Glutamatergic neuron (in vitro differentiated cells): ENCODE data around the gene GDI2. TPM values are rescaled to one million over a fixed set of nuclear protein-coding genes. Genes with fewer than 3 reads are reported as not detected.

Source experiments
- DNase-seq: peaks from one replicate; pipeline ENCODE4 v3.0.0; 2022
- H3K27ac Mint-ChIP-seq: one replicate; pipeline ENCODE4 v1.8.0; 2020; ENCODE audit warnings: mild to moderate bottlenecking, mixed read lengths, inconsistent platforms; ENCODE audit not compliant: unreplicated experiment
- H3K27me3 Mint-ChIP-seq: one replicate; pipeline ENCODE4 v1.8.0; 2020; ENCODE audit warnings: mild to moderate bottlenecking, moderate library complexity, mixed read lengths, inconsistent platforms; ENCODE audit not compliant: unreplicated experiment
- H3K36me3 Mint-ChIP-seq: one replicate; pipeline ENCODE4 v1.8.0; 2020; ENCODE audit warnings: mild to moderate bottlenecking, mixed read lengths, inconsistent platforms; ENCODE audit not compliant: unreplicated experiment
- H3K4me1 Mint-ChIP-seq: one replicate; pipeline ENCODE4 v1.8.0; 2020; ENCODE audit warnings: mild to moderate bottlenecking, low read depth, mixed read lengths, inconsistent platforms; ENCODE audit not compliant: unreplicated experiment
- H3K4me3 Mint-ChIP-seq: one replicate; pipeline ENCODE4 v1.8.0; 2020; ENCODE audit warnings: mild to moderate bottlenecking, mixed read lengths, inconsistent platforms; ENCODE audit not compliant: unreplicated experiment
- H3K9me3 Mint-ChIP-seq: one replicate; pipeline ENCODE4 v1.8.0; 2020; ENCODE audit warnings: mild to moderate bottlenecking, moderate library complexity, mixed read lengths, inconsistent platforms; ENCODE audit not compliant: unreplicated experiment
- CTCF ChIP-seq: fragments of 200-600 bp; sonication (generic); IDR thresholded peaks from one replicate; pipeline ENCODE4 v1.5.0; 2021; ENCODE audit not compliant: partially characterized antibody, unreplicated experiment
- total RNA-seq: library from RNA; stranded (reverse); fragmentation: NEBNext Ultra II Directional; extraction: Animal tissue kit (Norgen Biotek cat#: 25700); gene quantifications from one replicate; pipeline ENCODE4 v1.2.1, GENCODE V29; 2021; ENCODE audit not compliant: unreplicated experiment

Gene GDI2
- total RNA-seq, 1 donor from 2014 or later: 294 TPM

GRCh38 chr10:5731559-5731958 lies 81.7 kb downstream of the GDI2 start:
- DNase-seq: no peak
- Mint-ChIP-seq H3K36me3 (no peaks in the 10 kb centered on the region), H3K4me3 (no peak overlapping the region), H3K27me3 (no peaks in the 10 kb centered on the region), H3K4me1 (no peaks in the 10 kb centered on the region), H3K9me3 (peaks cover 1% of the 10 kb centered on the region), H3K27ac (no peak overlapping the region)
- no peak for TF ChIP-seq CTCF

- Mint-ChIP-seq H3K27ac (no peak overlapping the region), H3K27me3 (no peaks in the 10 kb centered on the region), H3K4me3 (no peak overlapping the region), H3K4me1 (no peaks in the 10 kb centered on the region), H3K9me3 (no peaks in the 10 kb centered on the region), H3K36me3 (no peaks in the 10 kb centered on the region)
- no peak for DNase-seq
- no peak for TF ChIP-seq CTCF
These were observed 82.5 kb downstream of the GDI2 start for GRCh38 chr10:5730766-5731165.

- peaks cover 1% of the 10 kb centered on the region for H3K4me1 Mint-ChIP-seq
- H3K4me3 Mint-ChIP-seq: no peak overlapping the region
These were observed 89.5 kb downstream of the GDI2 start for GRCh38 chr10:5723692-5724091.

GRCh38 chr10:5720182-5720581 lies 93.1 kb downstream of the GDI2 start:
- no peak for DNase-seq
- Mint-ChIP-seq H3K4me3 (no peak overlapping the region), H3K9me3 (no peaks in the 10 kb centered on the region), H3K36me3 (no peaks in the 10 kb centered on the region), H3K27ac (no peak overlapping the region), H3K27me3 (no peaks in the 10 kb centered on the region), H3K4me1 (peaks cover 1% of the 10 kb centered on the region)
- no peak for TF ChIP-seq CTCF

More at GRCh38 chr10:5723692-5724091, 89.5 kb downstream of the GDI2 start:
- Mint-ChIP-seq H3K36me3 (no peaks in the 10 kb centered on the region), H3K27ac (no peak overlapping the region), H3K9me3 (no peaks in the 10 kb centered on the region), H3K27me3 (no peaks in the 10 kb centered on the region)
- TF ChIP-seq CTCF: no peak
- no peak for DNase-seq

GRCh38 chr10:5719546-5719945 lies 93.7 kb downstream of the GDI2 start:
- H3K36me3 Mint-ChIP-seq: no peaks in the 10 kb centered on the region

More at GRCh38 chr10:5719546-5719945, 93.7 kb downstream of the GDI2 start:
- Mint-ChIP-seq H3K4me3 (no peak overlapping the region), H3K27ac (no peak overlapping the region), H3K9me3 (no peaks in the 10 kb centered on the region), H3K27me3 (peaks cover 2% of the 10 kb centered on the region), H3K4me1 (peaks cover 1% of the 10 kb centered on the region)
- no peak for DNase-seq
- TF ChIP-seq CTCF: no peak

Other genes starting within 250 kb of the GDI2 start
- gene ASB13, start 146.8 kb downstream of the GDI2 start, total RNA-seq: 13.9 TPM
- gene TASOR2, start 128.6 kb downstream of the GDI2 start, total RNA-seq: 57.2 TPM
- gene ANKRD16, start 76.5 kb upstream of the GDI2 start, total RNA-seq: 7.5 TPM
- 65.0 TPM for gene FBH1, start 76.8 kb upstream of the GDI2 start, total RNA-seq
- gene IL15RA, start 164.1 kb upstream of the GDI2 start, total RNA-seq: not detected
- gene IL2RA, start 248.9 kb upstream of the GDI2 start, total RNA-seq: not detected